NCI-H510A treated with DMSO at 0.1 percent for 48 hours (cell line): ENCODE results near the gene AFF3.
"Not testable (repeated sequence)": the region's sequence is repeated elsewhere in the genome, so short reads cannot be mapped to it uniquely, and the experiment has no call there.

Experiments used
- DNase-seq: peaks from one replicate; lab custom pipeline; 2025; lab: John Stamatoyannopoulos, UW

AFF3 gene

GRCh38 chr2:99670768-99671734, 471.3 kb downstream of the AFF3 start:
- no peak for DNase-seq

- DNase-seq: no peak
Observed at GRCh38 chr2:99666256-99666655, 476.1 kb downstream of the AFF3 start.

GRCh38 chr2:99663641-99664040, 478.7 kb downstream of the AFF3 start:
- DNase-seq: no peak

GRCh38 chr2:99662761-99663341, 479.5 kb downstream of the AFF3 start:
- DNase-seq: no peak

- DNase-seq: not testable (repeated sequence)
Observed at GRCh38 chr2:99661761-99662160, 480.6 kb downstream of the AFF3 start.

- DNase-seq: no peak
Observed at GRCh38 chr2:99660616-99661406, 481.6 kb downstream of the AFF3 start.

- no peak for DNase-seq
Observed at GRCh38 chr2:99659874-99660273, 482.5 kb downstream of the AFF3 start.

- no peak for DNase-seq
Observed at GRCh38 chr2:99657691-99658258, 484.6 kb downstream of the AFF3 start.

GRCh38 chr2:99656994-99657393, 485.4 kb downstream of the AFF3 start:
- DNase-seq: no peak

GRCh38 chr2:99653433-99653832, 489.0 kb downstream of the AFF3 start:
- no peak for DNase-seq

- no peak for DNase-seq
Observed at GRCh38 chr2:99652862-99653261, 489.5 kb downstream of the AFF3 start.

GRCh38 chr2:99651930-99652670, 490.3 kb downstream of the AFF3 start:
- no peak for DNase-seq

- no peak for DNase-seq
Observed at GRCh38 chr2:99648906-99649789, 493.2 kb downstream of the AFF3 start.

- DNase-seq: no peak
Observed at GRCh38 chr2:99648178-99648844, 494.1 kb downstream of the AFF3 start.

GRCh38 chr2:99645960-99646359, 496.4 kb downstream of the AFF3 start:
- no peak for DNase-seq

GRCh38 chr2:99644419-99644787, 498.0 kb downstream of the AFF3 start:
- no peak for DNase-seq

- no peak for DNase-seq
Observed at GRCh38 chr2:99643787-99644418, 498.5 kb downstream of the AFF3 start.

GRCh38 chr2:99641999-99642398, 500.4 kb downstream of the AFF3 start:
- no peak for DNase-seq

GRCh38 chr2:99640635-99641151, 501.7 kb downstream of the AFF3 start:
- no peak for DNase-seq
